Measurements from ENCODE around the gene NME3. TPM values are rescaled to one million over a fixed set of nuclear protein-coding genes. Genes with fewer than 3 reads are reported as not detected.

Gene NME3
- total and polyA plus RNA-seq, 10 of the 15 experiments (the other 5 are each of a cell fraction or from before 2014, with no cell fraction given): 0.61 to 55.5 (median 26.5) TPM

- TF ChIP-seq IKZF2 (IDR thresholded peaks at IDR 0.05) (no peak), TCF12 (IDR thresholded peaks at IDR 0.05; ENCODE audit: low read depth, low read length) (no peak)
Measured at GRCh38 chr16:1745900-1746692, 25.2 kb downstream of the NME3 start (continued).

- Histone ChIP-seq H4K20me1 (ENCODE audit: control insufficient read depth, insufficient read depth) (no peaks in the 10 kb centered on the region), H3K79me2 (ENCODE audit: control insufficient read depth, insufficient read depth, low read length) (no peaks in the 10 kb centered on the region), H3K9ac (ENCODE audit: control insufficient read depth, insufficient read depth, low read length) (no peak overlapping the region), H3K27ac (ENCODE audit: control insufficient read depth, insufficient read depth) (no peak overlapping the region), H3K4me3 (no peak overlapping the region), H3K36me3 (ENCODE audit: control insufficient read depth in 2 of 2, insufficient read depth in 2 of 2, low read length in 1 of 2) (peaks cover 6 to 13% of the 10 kb centered on the region in 2 experiments), H3K4me2 (ENCODE audit: control insufficient read depth, insufficient read depth) (no peak overlapping the region), H3K4me1 (ENCODE audit: control insufficient read depth, insufficient read depth, low read length) (no peaks in the 10 kb centered on the region), H3K27me3 (replicated peaks in 1 of 2; ENCODE audit: control insufficient read depth in 2 of 2, insufficient read depth in 2 of 2, low read length in 1 of 2) (no peaks in the 10 kb centered on the region), H2AFZ (ENCODE audit: control insufficient read depth, low read depth, low read length) (no peak overlapping the region), H3K9me3 (replicated peaks; ENCODE audit: control insufficient read depth, insufficient read depth, low read length) (no peaks in the 10 kb centered on the region)
- TF ChIP-seq RAD51 (IDR thresholded peaks at IDR 0.05) (no peak), USF2 (IDR thresholded peaks at IDR 0.05; ENCODE audit: borderline replicate concordance, low read depth, low read length) (no peak), SPI1 (IDR thresholded peaks at IDR 0.05; ENCODE audit: borderline replicate concordance, insufficient read depth, low read depth, low read length) (no peak), POLR2AphosphoS2 (IDR thresholded peaks at IDR 0.05; ENCODE audit: low read depth, low read length) (no peak), CBX5 (IDR thresholded peaks at IDR 0.05; ENCODE audit: low read depth) (no peak), MEF2A (IDR thresholded peaks at IDR 0.05; ENCODE audit: insufficient read depth, low read depth, low read length) (no peak)
- POLR2A ChIA-PET: no interaction called here
- ATAC-seq (no peak), DNase-seq (ENCODE audit: low read depth, low spot score) (no peak), FAIRE-seq (no peak)
- SMC1A ChIA-PET (ENCODE audit: uncharacterized antibody, unreplicated experiment): interaction anchor here (1.0 kb wide), 1 partner anchor 21 kb away, joined by 3 read pairs; no protein-coding TSS in a partner anchor
- intact Hi-C loops (cut with micrococcal nuclease; ENCODE audit: unreplicated experiment) (no loop called here), in situ Hi-C loops (cut with MboI) (no loop called here)
- CTCF ChIA-PET: no interaction called here
- WGBS (ENCODE audit: insufficient coverage, insufficient replicate concordance, low lambda C conversion rate, missing lambda C conversion rate): 82% methylated on average over 23 of the region's 25 CpGs
- BruUV-seq (replicated peaks): TSS peak; percentile 48
- RAD21 ChIA-PET (ENCODE audit: unreplicated experiment): no interaction called here
Measured at GRCh38 chr16:1745181-1745899, 26.0 kb downstream of the NME3 start.

All from GM12878 (cell line).